HepG2 (cell line): Measurements from ENCODE around the gene KLHL36. TPM values are rescaled to one million over a fixed set of nuclear protein-coding genes. Genes with fewer than 3 reads are reported as not detected.

Experiments used
- ADNP ChIP-seq: sonication (generic); formaldehyde crosslinking; IDR thresholded peaks from 2 replicates; pipeline ENCODE4 v1.4.0; 2020; ENCODE audit warnings: missing genetic modification reagents
- AFF4 ChIP-seq: sonication (generic); formaldehyde crosslinking; IDR thresholded peaks from 2 replicates; pipeline ENCODE4 v1.4.0; 2020; ENCODE audit warnings: missing genetic modification reagents
- DRAP1 ChIP-seq: IDR thresholded peaks from 2 replicates; pipeline ENCODE4 v1.6.1; 2016; ENCODE audit warnings: missing genetic modification reagents, missing compliant biosample characterization
- FIP1L1 ChIP-seq: fragments of 200-400 bp; formaldehyde crosslinking; IDR thresholded peaks from 2 replicates; pipeline ENCODE4 v1.6.1; 2018; ENCODE audit warnings: low read depth, mild to moderate bottlenecking, low read length, moderate library complexity, borderline replicate concordance; ENCODE audit not compliant: insufficient read depth
- FOSL1 ChIP-seq: sonication (generic); formaldehyde crosslinking; IDR thresholded peaks from 2 replicates; pipeline ENCODE4 v1.9.0; 2021; ENCODE audit warnings: missing genetic modification reagents, borderline replicate concordance
- MATR3 ChIP-seq: sonication (generic); formaldehyde crosslinking; IDR thresholded peaks from 2 replicates; pipeline ENCODE4 v1.4.0; 2020; ENCODE audit warnings: missing genetic modification reagents
- MEF2D ChIP-seq: sonication (generic); formaldehyde crosslinking; IDR thresholded peaks from 2 replicates; pipeline ENCODE4 v1.5.1; 2020; ENCODE audit warnings: mild to moderate bottlenecking, missing genetic modification reagents
- NCOA1 ChIP-seq: sonication (generic); formaldehyde crosslinking; IDR thresholded peaks from 2 replicates; pipeline ENCODE4 v1.9.0; 2021; ENCODE audit warnings: missing genetic modification reagents
- NFATC3 ChIP-seq: sonication (generic); formaldehyde crosslinking; IDR thresholded peaks from 2 replicates; pipeline ENCODE4 v1.5.1; 2020; ENCODE audit warnings: mild to moderate bottlenecking, missing genetic modification reagents
- PHF5A ChIP-seq: IDR thresholded peaks from one replicate; pipeline ENCODE4 v1.6.1; 2018; ENCODE audit warnings: low read depth, missing genetic modification reagents; ENCODE audit not compliant: unreplicated experiment
- PRDM15 ChIP-seq: sonication (generic); formaldehyde crosslinking; IDR thresholded peaks from 2 replicates; pipeline ENCODE4 v1.4.0; 2020; ENCODE audit warnings: missing genetic modification reagents
- SAFB2 ChIP-seq: sonication (generic); formaldehyde crosslinking; IDR thresholded peaks from 2 replicates; pipeline ENCODE4 v1.5.1; 2020; ENCODE audit warnings: missing genetic modification reagents, low read depth, mild to moderate bottlenecking, borderline replicate concordance
- SKI ChIP-seq: fragments of 450-650 bp; IDR thresholded peaks from one replicate; pipeline ENCODE4 v1.6.1; 2018; ENCODE audit warnings: mild to moderate bottlenecking; ENCODE audit not compliant: partially characterized antibody
- THAP11 ChIP-seq: IDR thresholded peaks from 2 replicates; pipeline ENCODE4 v1.6.1; 2016; ENCODE audit warnings: missing biosample characterization, missing genetic modification reagents
- THYN1 ChIP-seq: sonication (generic); formaldehyde crosslinking; IDR thresholded peaks from 2 replicates; pipeline ENCODE4 v1.8.1; 2023; ENCODE audit warnings: low read depth, mild to moderate bottlenecking, moderate library complexity, missing genetic modification reagents, borderline replicate concordance
- ZMYM3 ChIP-seq: sonication (generic); formaldehyde crosslinking; IDR thresholded peaks from 2 replicates; pipeline ENCODE4 v1.5.1; 2020; ENCODE audit warnings: mild to moderate bottlenecking, missing genetic modification reagents
- ZNF101 ChIP-seq: sonication (generic); formaldehyde crosslinking; IDR thresholded peaks from 2 replicates; pipeline ENCODE4 v1.4.0; 2020; ENCODE audit warnings: mild to moderate bottlenecking, low read depth, missing genetic modification reagents, borderline replicate concordance
- ZNF256 ChIP-seq: sonication (generic); formaldehyde crosslinking; conservative IDR thresholded peaks from 2 replicates; pipeline ENCODE4 v1.4.0; 2020; ENCODE audit warnings: missing genetic modification reagents
- ZNF326 ChIP-seq: sonication (generic); formaldehyde crosslinking; IDR thresholded peaks from 2 replicates; pipeline ENCODE4 v1.4.0; 2020; ENCODE audit warnings: missing genetic modification reagents, borderline replicate concordance
- ZNF468 ChIP-seq: sonication (generic); formaldehyde crosslinking; IDR thresholded peaks from 2 replicates; pipeline ENCODE4 v1.8.0; 2022; ENCODE audit warnings: mild to moderate bottlenecking, moderate library complexity, missing genetic modification reagents
- ZNF550 ChIP-seq: sonication (generic); formaldehyde crosslinking; IDR thresholded peaks from 2 replicates; pipeline ENCODE4 v1.4.0; 2020; ENCODE audit warnings: mild to moderate bottlenecking, missing genetic modification reagents, borderline replicate concordance
- polyA plus RNA-seq, 8 experiments: library from polyadenylated mRNA; depleted of rRNA in 3 of 8; stranded (reverse) in 7 of 8; unstranded in 1 of 8; fragments of >200 nt; fragmentation: Illumina TruSeq in 4 of 8; extraction: Trizol in 4 of 8; gene quantifications; 2 replicates each; pipeline versions ENCODE4 v1.2.1 to v1.2.3, GENCODE V29; 2011 to 2016; ENCODE audit warnings: low read depth in 4 of 8, missing spikeins in 1 of 8, mixed read lengths in 1 of 8; ENCODE audit not compliant: insufficient read depth in 1 of 8
- total RNA-seq, 5 experiments: library from RNA; depleted of rRNA; stranded (reverse); fragments of >200 nt; fragmentation: Illumina TruSeq; extraction: Trizol; gene quantifications; 2 replicates each; pipeline ENCODE4 v1.2.3, GENCODE V29; 2016; ENCODE audit warnings: low read depth in 1 of 5
- TF ChIP-seq, protein P1 (sequence below): sonication (generic); formaldehyde crosslinking; IDR thresholded peaks from 2 replicates; pipeline ENCODE4 v1.5.0; 2020; ENCODE audit warnings: mild to moderate bottlenecking, low read depth, missing genetic modification reagents, borderline replicate concordance

Gene KLHL36
- total and polyA plus RNA-seq, 2 of the 13 experiments (the other 11 are each of a cell fraction or from before 2014, with no cell fraction given): 24.3 to 26.0 TPM

DNA sequence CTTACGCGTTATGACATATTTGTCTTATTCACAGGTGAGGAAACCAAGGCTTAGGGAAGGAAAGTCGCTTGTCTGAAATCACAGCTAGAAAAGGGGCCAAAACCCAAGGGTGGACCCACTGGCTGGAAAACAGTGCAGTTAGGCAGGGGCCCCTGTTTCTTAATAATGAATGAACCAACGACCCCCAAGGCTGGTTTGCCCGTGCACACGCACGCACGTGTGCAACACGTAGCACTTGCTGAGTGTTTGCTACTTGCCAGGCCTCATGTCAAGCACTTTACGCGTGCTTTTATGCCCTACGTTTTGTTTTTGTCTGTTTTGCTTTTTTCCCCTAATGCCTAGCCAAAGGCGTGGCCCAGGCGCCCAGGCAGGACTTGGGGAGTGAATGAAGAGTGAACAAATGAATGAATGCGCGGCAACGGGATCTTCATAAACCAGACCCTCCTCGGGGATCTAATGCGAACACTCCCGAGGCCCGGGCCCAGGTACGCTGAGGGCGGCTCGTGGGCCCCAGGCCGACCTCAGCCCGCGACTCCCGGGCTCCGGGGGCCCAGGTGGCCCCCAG lies 50.9 kb downstream of the KLHL36 start (continued):
- TF ChIP-seq PRDM15 (no peak), MATR3 (CRISPR knock-in tag) (no peak), ZMYM3 (CRISPR knock-in tag) (0 out of 2 replicates have a peak, but pooled peaks have one; percentile 2), THYN1 (CRISPR knock-in tag) (no peak), ZNF326 (CRISPR knock-in tag) (no peak), MEF2D (CRISPR knock-in tag) (no peak), THAP11 (CRISPR knock-in tag) (no peak), SKI (no peak), NFATC3 (CRISPR knock-in tag) (0 out of 2 replicates have a peak, but pooled peaks have one; percentile 73), DRAP1 (CRISPR knock-in tag) (no peak), NCOA1 (CRISPR knock-in tag) (no peak; the same call in 1 of the 2 replicates), ZNF256 (CRISPR knock-in tag) (peak; percentile 89; the same call in 1 of the 2 replicates), ADNP (CRISPR knock-in tag) (no peak), FIP1L1 (no peak), SAFB2 (no peak), FOSL1 (0 out of 2 replicates have a peak, but pooled peaks have one; percentile 15), PHF5A (CRISPR knock-in tag) (no peak), AFF4 (CRISPR knock-in tag) (no peak), ZNF101 (no peak), ZNF468 (CRISPR knock-in tag) (0 out of 2 replicates have a peak, but pooled peaks have one; percentile 33), ZNF550 (peak; percentile 65; the same call in 1 of the 2 replicates)
- TF ChIP-seq, protein P1, sequence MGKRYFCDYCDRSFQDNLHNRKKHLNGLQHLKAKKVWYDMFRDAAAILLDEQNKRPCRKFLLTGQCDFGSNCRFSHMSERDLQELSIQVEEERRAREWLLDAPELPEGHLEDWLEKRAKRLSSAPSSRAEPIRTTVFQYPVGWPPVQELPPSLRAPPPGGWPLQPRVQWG (CRISPR knock-in tag): no peak
